Stimulated activated naive CD8-positive, alpha-beta T cell treated with anti-CD3 and anti-CD28 coated beads, Interleukin-15, Interleukin-2, amounts not matched to agents 100 U/mL and 50 U/mL, for 24 hours (primary cell): Measurements from ENCODE around the gene SNX21.
A peak's percentile ranks its signal among the peaks of the same experiment; 100 is the strongest.
"Not testable (repeated sequence)": the region's sequence is repeated elsewhere in the genome, so short reads cannot be mapped to it uniquely, and the experiment has no call there.

ENCODE experiments used
- ATAC-seq: fragments of 150-1000 bp; cut with Tn5 transposase; one replicate; pipeline ENCODE4 v1.10.0; 2021
- DNase-seq: peaks from one replicate; pipeline ENCODE4 v3.0.0; 2021

The SNX21 gene

GRCh38 chr20:45822857-45823256, 10.7 kb upstream of the SNX21 start:
- DNase-seq (no peak), ATAC-seq (no peak)

GRCh38 chr20:45823949-45824835, 9.4 kb upstream of the SNX21 start:
- peak; percentile 74 for ATAC-seq
- peak; percentile 56 for DNase-seq

GRCh38 chr20:45826381-45827019, 7.1 kb upstream of the SNX21 start:
- no peak for DNase-seq
- ATAC-seq = no peak

- ATAC-seq = no peak
- no peak for DNase-seq
Observed at GRCh38 chr20:45827030-45827652, 6.5 kb upstream of the SNX21 start, which contains the start of gene TNNC2. Gene TNNC2, minus strand, starts transcription at chr20:45827312. Its CDS starts 64 bp downstream, at chr20:45827248.

- no peak for ATAC-seq
- no peak for DNase-seq
Observed at GRCh38 chr20:45827712-45828111, 5.9 kb upstream of the SNX21 start.

GRCh38 chr20:45828589-45828988, 5.0 kb upstream of the SNX21 start:
- ATAC-seq (no peak), DNase-seq (no peak)

GRCh38 chr20:45829673-45830106, 3.9 kb upstream of the SNX21 start:
- DNase-seq, ATAC-seq: not testable (repeated sequence)

GRCh38 chr20:45832619-45833018, 980 bp upstream of the SNX21 start:
- DNase-seq = no peak
- ATAC-seq = no peak

GRCh38 chr20:45833883-45834796, 541 bp downstream of the SNX21 start:
- DNase-seq (peak; percentile 52), ATAC-seq (peak; percentile 68)

GRCh38 chr20:45834797-45835161, 1.2 kb downstream of the SNX21 start:
- DNase-seq (no peak), ATAC-seq (no peak)

- no peak for ATAC-seq
- DNase-seq = no peak
Observed at GRCh38 chr20:45835329-45835765, 1.7 kb downstream of the SNX21 start.

- ATAC-seq = no peak
- DNase-seq = no peak
Observed at GRCh38 chr20:45835825-45836224, 2.2 kb downstream of the SNX21 start.

- no peak for DNase-seq
- no peak for ATAC-seq
Observed at GRCh38 chr20:45836841-45837240, 3.2 kb downstream of the SNX21 start.

- DNase-seq = no peak
Observed at GRCh38 chr20:45840700-45841198, 7.2 kb downstream of the SNX21 start.

GRCh38 chr20:45841407-45842129, 8.0 kb downstream of the SNX21 start:
- no peak for DNase-seq
- ATAC-seq = no peak

More at GRCh38 chr20:45840700-45841198, 7.2 kb downstream of the SNX21 start:
- ATAC-seq = no peak

GRCh38 chr20:45842169-45842812, 8.7 kb downstream of the SNX21 start:
- ATAC-seq (no peak), DNase-seq (no peak)

- ATAC-seq (no peak), DNase-seq (no peak)
Observed at GRCh38 chr20:45843506-45843905, 9.9 kb downstream of the SNX21 start.

GRCh38 chr20:45845452-45845851, 11.9 kb downstream of the SNX21 start:
- DNase-seq = no peak
- ATAC-seq = no peak

GRCh38 chr20:45848421-45848820, 14.8 kb downstream of the SNX21 start:
- no peak for DNase-seq
- no peak for ATAC-seq

- ATAC-seq (no peak), DNase-seq (no peak)
Observed at GRCh38 chr20:45848969-45849582, 15.5 kb downstream of the SNX21 start.
